GM23338 (cell line): Measurements from ENCODE around the gene CCDC150. TPM values are rescaled to one million over a fixed set of nuclear protein-coding genes. Genes with fewer than 3 reads are reported as not detected.
"Not testable (repeated sequence)": the region's sequence is repeated elsewhere in the genome, so short reads cannot be mapped to it uniquely, and the experiment has no call there.

ENCODE experiments used
- ATAC-seq: fragments of 200-7000 bp; cut with Tn5 transposase; 3 replicates; pipeline ENCODE4 v1.9.1; 2020
- DNase-seq: peaks from one replicate; pipeline ENCODE4 v3.0.0-alpha.2; 2015; ENCODE audit warnings: low spot score
- H2AFZ ChIP-seq: fragments of 200-600 bp; sonication (generic); 2 replicates; pipeline ENCODE4 v1.8.0; 2016; ENCODE audit warnings: antibody characterized with exemption, mild to moderate bottlenecking, moderate library complexity
- H3F3A ChIP-seq: fragments of 200-600 bp; sonication (generic); replicated peaks from 2 replicates; pipeline ENCODE4 v1.8.0; 2017; ENCODE audit warnings: antibody characterized with exemption, mixed run types, low read depth
- H3K27ac ChIP-seq: fragments of 200-600 bp; sonication (generic); 2 replicates; pipeline ENCODE4 v1.6.1; 2016; ENCODE audit warnings: low read depth
- H3K27me3 ChIP-seq: fragments of 200-600 bp; sonication (generic); 2 replicates; pipeline ENCODE4 v1.8.0; 2016; ENCODE audit warnings: mild to moderate bottlenecking, mixed run types, moderate library complexity; ENCODE audit not compliant: insufficient read depth
- H3K36me3 ChIP-seq: fragments of 200-600 bp; sonication (generic); 2 replicates; pipeline ENCODE4 v1.8.0; 2016; ENCODE audit warnings: mild to moderate bottlenecking; ENCODE audit not compliant: insufficient read depth
- H3K4me1 ChIP-seq: fragments of 200-600 bp; sonication (generic); 2 replicates; pipeline ENCODE4 v1.8.0; 2016; ENCODE audit warnings: mild to moderate bottlenecking, moderate library complexity; ENCODE audit not compliant: insufficient read depth
- H3K4me2 ChIP-seq: fragments of 200-600 bp; sonication (generic); 2 replicates; pipeline ENCODE4 v1.7.1; 2017; ENCODE audit warnings: mixed run types
- H3K4me3 ChIP-seq: fragments of 200-600 bp; sonication (generic); 2 replicates; pipeline ENCODE4 v1.6.1; 2016; ENCODE audit warnings: mixed run types
- H3K79me2 ChIP-seq: fragments of 200-600 bp; sonication (generic); replicated peaks from 2 replicates; pipeline ENCODE4 v1.8.0; 2017; ENCODE audit warnings: mild to moderate bottlenecking; ENCODE audit not compliant: insufficient read depth
- H3K9me2 ChIP-seq: fragments of 200-600 bp; sonication (generic); 2 replicates; pipeline ENCODE4 v1.8.0; 2017; ENCODE audit not compliant: insufficient read depth
- H4K20me1 ChIP-seq: fragments of 200-600 bp; sonication (generic); replicated peaks from 2 replicates; pipeline ENCODE4 v1.8.0; 2017; ENCODE audit warnings: mild to moderate bottlenecking; ENCODE audit not compliant: insufficient read depth
- H3K27ac Mint-ChIP-seq: 2 replicates; pipeline ENCODE4 v1.8.0; 2020; ENCODE audit warnings: inconsistent platforms, mild to moderate bottlenecking, moderate library complexity, mixed read lengths
- H3K27me3 Mint-ChIP-seq: 3 replicates; pipeline ENCODE4 v1.8.0; 2022; ENCODE audit warnings: low read depth, mild to moderate bottlenecking, moderate library complexity, mixed read lengths, inconsistent platforms; ENCODE audit not compliant: insufficient read depth, poor library complexity
- H3K36me3 Mint-ChIP-seq: 3 replicates; pipeline ENCODE4 v1.8.0; 2021; ENCODE audit warnings: low read depth, mild to moderate bottlenecking, inconsistent platforms, moderate library complexity, mixed read lengths
- H3K4me1 Mint-ChIP-seq: 3 replicates; pipeline ENCODE4 v1.8.0; 2020; ENCODE audit warnings: mild to moderate bottlenecking, inconsistent platforms, mixed read lengths
- H3K4me3 Mint-ChIP-seq: 3 replicates; pipeline ENCODE4 v1.8.0; 2021; ENCODE audit warnings: moderate library complexity, mild to moderate bottlenecking, inconsistent platforms, mixed read lengths
- H3K9me3 Mint-ChIP-seq: 3 replicates; pipeline ENCODE4 v1.8.0; 2020; ENCODE audit warnings: moderate library complexity, mild to moderate bottlenecking, inconsistent platforms, mixed read lengths
- CTCF ChIP-seq, 2 experiments: fragments of 200-600 bp in 1 of 2; sonication (generic) in 1 of 2; conservative IDR thresholded peaks; 2 replicates each; pipeline versions ENCODE4 v1.5.1 to v1.6.1; 2016 to 2017; ENCODE audit warnings: antibody characterized with exemption in 2 of 2, low read depth in 2 of 2, mild to moderate bottlenecking in 2 of 2, moderate library complexity in 1 of 2
- EZH2 ChIP-seq: fragments of 200-600 bp; sonication (generic); IDR thresholded peaks from one replicate; pipeline ENCODE4 v1.8.0; 2017; ENCODE audit warnings: antibody characterized with exemption, mild to moderate bottlenecking, low read depth; ENCODE audit not compliant: unreplicated experiment
- POLR2AphosphoS5 ChIP-seq: IDR thresholded peaks from 2 replicates; pipeline ENCODE4 v1.6.1; 2016; ENCODE audit warnings: antibody characterized with exemption, low read depth
- STAT1 ChIP-seq: IDR thresholded peaks from one replicate; pipeline ENCODE4 v1.6.1; 2016; ENCODE audit warnings: antibody characterized with exemption; ENCODE audit not compliant: unreplicated experiment
- ZNF331 ChIP-seq: fragments of 250-450 bp; sonication (Bioruptor Pico); IDR thresholded peaks from 2 replicates; pipeline ENCODE4 v1.5.0; 2020; ENCODE audit warnings: low read depth, mild to moderate bottlenecking, moderate library complexity
- polyA plus RNA-seq: library from polyadenylated mRNA; unstranded; fragments of >200 nt; fragmentation: Nextera tagmentation; extraction: Ambion mirVana; gene quantifications from 2 replicates; pipeline ENCODE4 v1.2.1, GENCODE V29; 2016
- total RNA-seq: library from RNA; depleted of rRNA; stranded (reverse); fragments of >200 nt; shearing (Covaris generic); gene quantifications from 2 replicates; pipeline ENCODE4 v1.2.3, GENCODE V29; 2014
- TF ChIP-seq, protein P1 (sequence below): fragments of 250-450 bp; sonication (Bioruptor Pico); IDR thresholded peaks from 2 replicates; pipeline ENCODE4 v1.5.0; 2020; ENCODE audit warnings: mild to moderate bottlenecking, moderate library complexity

The CCDC150 gene
- total and polyA plus RNA-seq, 2 experiments from 2014 or later, result 56.3 to 68.3 TPM

GRCh38 chr2:196710056-196710455 lies 70.5 kb downstream of the CCDC150 start:
- Mint-ChIP-seq H3K9me3 (peaks cover 28% of the 10 kb centered on the region), H3K36me3 (peaks cover 54% of the 10 kb centered on the region)
- H2AFZ ChIP-seq, H3K79me2 ChIP-seq, ATAC-seq, H3K27me3 Mint-ChIP-seq, DNase-seq, H3K4me1 ChIP-seq, H3F3A ChIP-seq, H3K27ac Mint-ChIP-seq, H3K27me3 ChIP-seq, H3K4me1 Mint-ChIP-seq, H3K4me2 ChIP-seq, H3K27ac ChIP-seq, H3K9me2 ChIP-seq, H4K20me1 ChIP-seq, H3K4me3 Mint-ChIP-seq, H3K4me3 ChIP-seq: not testable (repeated sequence)
- peaks cover 19% of the 10 kb centered on the region for H3K36me3 ChIP-seq

GRCh38 chr2:196711625-196712024 lies 72.1 kb downstream of the CCDC150 start:
- Mint-ChIP-seq H3K27ac (no peak overlapping the region), H3K36me3 (peaks cover 49% of the 10 kb centered on the region), H3K9me3 (peaks cover 28% of the 10 kb centered on the region), H3K4me3 (no peak overlapping the region), H3K4me1 (no peaks in the 10 kb centered on the region), H3K27me3 (no peaks in the 10 kb centered on the region)
- TF ChIP-seq, protein P1, sequence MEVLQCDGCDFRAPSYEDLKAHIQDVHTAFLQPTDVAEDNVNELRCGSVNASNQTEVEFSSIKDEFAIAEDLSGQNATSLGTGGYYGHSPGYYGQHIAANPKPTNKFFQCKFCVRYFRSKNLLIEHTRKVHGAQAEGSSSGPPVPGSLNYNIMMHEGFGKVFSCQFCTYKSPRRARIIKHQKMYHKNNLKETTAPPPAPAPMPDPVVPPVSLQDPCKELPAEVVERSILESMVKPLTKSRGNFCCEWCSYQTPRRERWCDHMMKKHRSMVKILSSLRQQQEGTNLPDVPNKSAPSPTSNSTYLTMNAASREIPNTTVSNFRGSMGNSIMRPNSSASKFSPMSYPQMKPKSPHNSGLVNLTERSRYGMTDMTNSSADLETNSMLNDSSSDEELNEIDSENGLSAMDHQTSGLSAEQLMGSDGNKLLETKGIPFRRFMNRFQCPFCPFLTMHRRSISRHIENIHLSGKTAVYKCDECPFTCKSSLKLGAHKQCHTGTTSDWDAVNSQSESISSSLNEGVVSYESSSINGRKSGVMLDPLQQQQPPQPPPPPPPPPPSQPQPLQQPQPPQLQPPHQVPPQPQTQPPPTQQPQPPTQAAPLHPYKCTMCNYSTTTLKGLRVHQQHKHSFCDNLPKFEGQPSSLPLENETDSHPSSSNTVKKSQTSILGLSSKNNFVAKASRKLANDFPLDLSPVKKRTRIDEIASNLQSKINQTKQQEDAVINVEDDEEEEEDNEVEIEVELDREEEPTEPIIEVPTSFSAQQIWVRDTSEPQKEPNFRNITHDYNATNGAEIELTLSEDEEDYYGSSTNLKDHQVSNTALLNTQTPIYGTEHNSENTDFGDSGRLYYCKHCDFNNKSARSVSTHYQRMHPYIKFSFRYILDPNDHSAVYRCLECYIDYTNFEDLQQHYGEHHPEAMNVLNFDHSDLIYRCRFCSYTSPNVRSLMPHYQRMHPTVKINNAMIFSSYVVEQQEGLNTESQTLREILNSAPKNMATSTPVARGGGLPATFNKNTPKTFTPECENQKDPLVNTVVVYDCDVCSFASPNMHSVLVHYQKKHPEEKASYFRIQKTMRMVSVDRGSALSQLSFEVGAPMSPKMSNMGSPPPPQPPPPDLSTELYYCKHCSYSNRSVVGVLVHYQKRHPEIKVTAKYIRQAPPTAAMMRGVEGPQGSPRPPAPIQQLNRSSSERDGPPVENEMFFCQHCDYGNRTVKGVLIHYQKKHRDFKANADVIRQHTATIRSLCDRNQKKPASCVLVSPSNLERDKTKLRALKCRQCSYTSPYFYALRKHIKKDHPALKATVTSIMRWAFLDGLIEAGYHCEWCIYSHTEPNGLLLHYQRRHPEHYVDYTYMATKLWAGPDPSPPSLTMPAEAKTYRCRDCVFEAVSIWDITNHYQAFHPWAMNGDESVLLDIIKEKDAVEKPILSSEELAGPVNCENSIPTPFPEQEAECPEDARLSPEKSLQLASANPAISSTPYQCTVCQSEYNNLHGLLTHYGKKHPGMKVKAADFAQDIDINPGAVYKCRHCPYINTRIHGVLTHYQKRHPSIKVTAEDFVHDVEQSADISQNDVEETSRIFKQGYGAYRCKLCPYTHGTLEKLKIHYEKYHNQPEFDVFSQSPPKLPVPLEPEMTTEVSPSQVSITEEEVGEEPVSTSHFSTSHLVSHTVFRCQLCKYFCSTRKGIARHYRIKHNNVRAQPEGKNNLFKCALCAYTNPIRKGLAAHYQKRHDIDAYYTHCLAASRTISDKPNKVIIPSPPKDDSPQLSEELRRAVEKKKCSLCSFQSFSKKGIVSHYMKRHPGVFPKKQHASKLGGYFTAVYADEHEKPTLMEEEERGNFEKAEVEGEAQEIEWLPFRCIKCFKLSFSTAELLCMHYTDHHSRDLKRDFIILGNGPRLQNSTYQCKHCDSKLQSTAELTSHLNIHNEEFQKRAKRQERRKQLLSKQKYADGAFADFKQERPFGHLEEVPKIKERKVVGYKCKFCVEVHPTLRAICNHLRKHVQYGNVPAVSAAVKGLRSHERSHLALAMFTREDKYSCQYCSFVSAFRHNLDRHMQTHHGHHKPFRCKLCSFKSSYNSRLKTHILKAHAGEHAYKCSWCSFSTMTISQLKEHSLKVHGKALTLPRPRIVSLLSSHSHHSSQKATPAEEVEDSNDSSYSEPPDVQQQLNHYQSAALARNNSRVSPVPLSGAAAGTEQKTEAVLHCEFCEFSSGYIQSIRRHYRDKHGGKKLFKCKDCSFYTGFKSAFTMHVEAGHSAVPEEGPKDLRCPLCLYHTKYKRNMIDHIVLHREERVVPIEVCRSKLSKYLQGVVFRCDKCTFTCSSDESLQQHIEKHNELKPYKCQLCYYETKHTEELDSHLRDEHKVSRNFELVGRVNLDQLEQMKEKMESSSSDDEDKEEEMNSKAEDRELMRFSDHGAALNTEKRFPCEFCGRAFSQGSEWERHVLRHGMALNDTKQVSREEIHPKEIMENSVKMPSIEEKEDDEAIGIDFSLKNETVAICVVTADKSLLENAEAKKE (CRISPR knock-in tag), result no peak
- no peak for TF ChIP-seq CTCF (conservative IDR thresholded peaks at IDR 0.05; ENCODE audit: low read depth in 2 of 2)
- TF ChIP-seq POLR2AphosphoS5, result no peak
- no peak for TF ChIP-seq EZH2
- no peak for TF ChIP-seq ZNF331 (CRISPR knock-in tag)
- TF ChIP-seq STAT1, result no peak
- H3K4me2 ChIP-seq, result no peak overlapping the region
- no peaks in the 10 kb centered on the region for H3K9me2 ChIP-seq
- no peaks in the 10 kb centered on the region; the same call in 1 of the 2 replicates for H4K20me1 ChIP-seq
- peaks cover 19% of the 10 kb centered on the region for H3K36me3 ChIP-seq
- no peak for DNase-seq
- ATAC-seq, result no peak
- H3K4me1 ChIP-seq, result no peaks in the 10 kb centered on the region
- no peaks in the 10 kb centered on the region for H3F3A ChIP-seq
- no peak overlapping the region for H3K27ac ChIP-seq
- no peaks in the 10 kb centered on the region for H3K27me3 ChIP-seq
- H3K4me3 ChIP-seq, result no peak overlapping the region
- H2AFZ ChIP-seq, result no peak overlapping the region
- no peaks in the 10 kb centered on the region for H3K79me2 ChIP-seq
